Stimulated activated CD8-positive, alpha-beta memory T cell treated with anti-CD3 and anti-CD28 coated beads, Interleukin-12 subunit alpha, Interleukin-12 subunit beta, amount 100 ng/mL, for 24 hours (primary cell): Measurements from ENCODE around the gene IMMP1L.

ENCODE experiments used
- DNase-seq: peaks from one replicate; pipeline ENCODE4 v3.0.0-alpha.2; 2020; ENCODE audit errors: extremely low read depth

IMMP1L gene

DNA sequence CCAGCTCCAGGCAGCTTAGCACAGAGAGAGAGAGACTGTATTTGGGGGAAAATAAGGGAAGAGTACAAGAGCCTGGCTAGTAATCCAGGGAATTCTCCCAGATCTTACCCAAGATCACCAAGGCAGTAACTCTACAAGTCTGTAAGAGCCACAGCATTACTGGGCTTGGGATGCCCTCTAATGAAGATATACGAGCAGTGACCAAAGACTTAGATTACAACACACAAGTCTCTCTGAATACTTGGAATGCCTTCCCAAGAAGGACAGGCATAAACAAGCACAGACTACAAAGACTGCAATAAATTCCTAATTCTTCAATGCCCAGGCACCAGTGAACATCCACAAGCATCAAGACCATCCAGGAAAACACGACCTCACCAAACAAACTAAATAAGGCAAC lies 122.0 kb downstream of the IMMP1L start:
- no peak for DNase-seq

DNA sequence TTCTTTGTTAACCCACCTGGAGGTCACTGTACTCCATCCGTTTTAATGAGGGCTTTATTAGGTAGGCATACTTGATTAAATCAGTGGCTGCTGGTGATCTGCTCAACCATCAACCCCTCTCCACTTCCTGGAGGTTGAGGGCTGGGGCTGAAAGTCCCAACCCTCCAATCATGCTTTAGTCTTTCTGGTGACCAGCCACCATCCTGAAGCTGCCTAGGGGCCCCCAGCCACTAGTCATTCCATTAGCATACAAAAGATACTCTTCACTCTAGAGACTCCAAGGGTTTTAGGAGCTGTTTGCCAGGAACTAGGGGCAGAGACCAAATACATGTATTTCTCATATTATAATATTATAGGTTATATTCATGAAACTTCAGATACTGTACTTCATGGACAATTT lies 126.3 kb downstream of the IMMP1L start:
- no peak for DNase-seq
